K562 (cell line): Measurements from ENCODE around the gene STK16. TPM values are rescaled to one million over a fixed set of nuclear protein-coding genes. Genes with fewer than 3 reads are reported as not detected.

ENCODE experiments used
- ATF1 ChIP-seq, 2 experiments: fragments of 450-650 bp in 1 of 2; IDR thresholded peaks; 2 replicates each; pipeline ENCODE4 v1.6.1; 2016; ENCODE audit warnings: missing compliant biosample characterization in 1 of 2, missing genetic modification characterization in 1 of 2
- FOXA1 ChIP-seq: fragments of 450-650 bp; IDR thresholded peaks from 2 replicates; pipeline ENCODE4 v1.6.1; 2016; ENCODE audit warnings: mild to moderate bottlenecking, borderline replicate concordance
- GATA2 ChIP-seq: sonication (generic); formaldehyde crosslinking; IDR thresholded peaks from 2 replicates; pipeline ENCODE4 v1.4.0; 2020; ENCODE audit warnings: mild to moderate bottlenecking, missing genetic modification reagents
- ILK ChIP-seq: fragments of 450-650 bp; IDR thresholded peaks from 2 replicates; pipeline ENCODE4 v1.6.1; 2016; ENCODE audit warnings: missing genetic modification characterization, low read depth, mild to moderate bottlenecking, missing compliant biosample characterization, moderate library complexity, borderline replicate concordance
- OTX1 ChIP-seq: fragments of 450-650 bp; formaldehyde crosslinking; IDR thresholded peaks from 2 replicates; pipeline ENCODE4 v1.4.0; 2022; ENCODE audit warnings: mild to moderate bottlenecking
- PHB2 ChIP-seq: fragments of 450-650 bp; IDR thresholded peaks from 2 replicates; pipeline ENCODE4 v1.6.1; 2017; ENCODE audit warnings: low read depth
- PRMT5 ChIP-seq: sonication (generic); formaldehyde crosslinking; IDR thresholded peaks from 2 replicates; pipeline ENCODE4 v1.5.0; 2020; ENCODE audit warnings: missing genetic modification reagents
- TAF9B ChIP-seq: fragments of 450-650 bp; IDR thresholded peaks from 2 replicates; pipeline ENCODE4 v1.6.1; 2018; ENCODE audit warnings: mild to moderate bottlenecking; ENCODE audit not compliant: partially characterized antibody
- TBP ChIP-seq: optimal IDR thresholded peaks from 2 replicates; pipeline ENCODE3; 2011; ENCODE audit warnings: low read depth, low read length, improper control_type of control experiment
- ZNF212 ChIP-seq: fragments of 450-650 bp; formaldehyde crosslinking; IDR thresholded peaks from 2 replicates; pipeline ENCODE4 v1.4.0; 2020; ENCODE audit warnings: mild to moderate bottlenecking
- ZNF224 ChIP-seq: sonication (generic); formaldehyde crosslinking; IDR thresholded peaks from 2 replicates; pipeline ENCODE4 v1.8.0; 2022; ENCODE audit warnings: mild to moderate bottlenecking, missing genetic modification reagents
- ZNF253 ChIP-seq: fragments of 250-450 bp; sonication (Bioruptor Pico); conservative IDR thresholded peaks from 2 replicates; pipeline ENCODE4 v1.6.1; 2021; ENCODE audit warnings: mild to moderate bottlenecking
- ZNF282 ChIP-seq: sonication (generic); formaldehyde crosslinking; IDR thresholded peaks from 2 replicates; pipeline ENCODE4 v1.8.1; 2023; ENCODE audit warnings: missing genetic modification reagents
- ZNF583 ChIP-seq: fragments of 250-450 bp; sonication (Bioruptor Pico); IDR thresholded peaks from 2 replicates; pipeline ENCODE4 v1.4.0; 2020
- polyA plus RNA-seq, 8 experiments: library from polyadenylated mRNA; depleted of rRNA in 4 of 8; stranded (reverse) in 5 of 8; unstranded in 3 of 8; fragments of >200 nt; fragmentation: Nextera tagmentation in 2 of 8; fragmentation: Illumina TruSeq in 1 of 8; extraction: Ambion mirVana in 2 of 8; extraction: Trizol in 1 of 8; gene quantifications; 2 replicates each; pipeline versions ENCODE4 v1.2.1 to v1.2.3, GENCODE V29; 2011 to 2014; ENCODE audit warnings: inconsistent platforms in 1 of 8, missing spikeins in 1 of 8
- total RNA-seq, 7 experiments: library from RNA; depleted of rRNA in 6 of 7; stranded (reverse); fragments of >200 nt in 6 of 7; fragmentation: Illumina TruSeq in 2 of 7; extraction: Trizol in 2 of 7; gene quantifications; 2 replicates each; pipeline versions ENCODE4 v1.2.1 to v1.2.3, GENCODE V29; 2011 to 2021; ENCODE audit warnings: low replicate concordance in 1 of 7
- TF ChIP-seq, protein P1 (sequence below): fragments of 250-450 bp; sonication (Bioruptor Pico); IDR thresholded peaks from 2 replicates; pipeline ENCODE4 v1.4.0; 2020
- TF ChIP-seq, protein P2 (sequence below): fragments of 250-450 bp; sonication (Bioruptor Pico); IDR thresholded peaks from 2 replicates; pipeline ENCODE4 v1.5.0; 2021; ENCODE audit warnings: mild to moderate bottlenecking, moderate library complexity
- TF ChIP-seq, protein P3 (sequence below): sonication (generic); formaldehyde crosslinking; IDR thresholded peaks from 2 replicates; pipeline ENCODE4 v1.8.1; 2023; ENCODE audit warnings: mild to moderate bottlenecking, missing genetic modification reagents
- TF ChIP-seq, protein P4 (sequence below): fragments of 450-650 bp; formaldehyde crosslinking; IDR thresholded peaks from 2 replicates; pipeline ENCODE4 v1.4.0; 2022; ENCODE audit warnings: missing genetic modification characterization

STK16 gene
- total and polyA plus RNA-seq, 9 of the 15 experiments (the other 6 are each of a cell fraction or from before 2014, with no cell fraction given), result 5.4 to 36.2 (median 17.8) TPM

DNA sequence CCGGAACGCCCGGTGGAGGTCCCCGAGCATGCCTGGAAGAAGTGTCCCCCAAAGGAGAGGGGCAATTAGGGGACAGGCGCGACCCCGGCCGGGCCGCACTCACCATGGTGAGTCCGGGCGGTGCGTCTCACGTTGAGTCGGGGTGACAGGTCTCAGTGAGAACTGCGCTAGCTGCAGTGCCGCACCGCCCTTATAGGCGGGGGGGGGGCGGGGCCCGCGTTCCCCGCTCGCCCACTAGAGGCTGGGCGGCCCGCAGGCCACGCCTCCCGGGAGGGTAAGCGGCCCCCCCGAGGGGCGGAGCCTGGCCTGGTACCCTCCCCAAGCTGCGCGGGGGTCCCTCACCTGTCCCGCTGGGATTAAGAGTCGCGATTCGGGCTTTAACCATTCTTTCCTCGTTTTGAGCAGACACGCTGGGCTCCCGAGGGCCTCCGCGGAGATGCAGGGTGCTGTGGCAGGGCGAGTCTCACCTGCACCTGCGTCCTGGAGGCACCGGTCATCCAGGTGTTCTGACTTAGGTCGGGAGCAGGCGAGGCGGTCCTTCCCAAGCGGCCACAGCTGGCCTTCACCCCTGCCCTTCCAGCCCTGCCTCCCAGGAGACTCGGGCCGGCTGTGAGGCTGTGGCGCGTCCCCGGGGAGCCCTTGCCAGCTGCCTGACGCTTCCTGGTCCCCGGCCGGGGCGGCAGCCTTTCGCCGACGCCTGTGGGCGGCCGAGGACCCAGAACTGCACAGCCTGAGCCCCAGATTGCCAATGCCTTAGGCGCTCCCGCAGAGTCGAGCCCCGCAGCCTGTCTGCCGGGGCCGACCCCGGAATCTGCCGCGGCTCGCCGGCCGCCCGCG is 8.7 kb downstream of the STK16 start, which contains the start of gene TUBA4A (continued):
- no peak for TF ChIP-seq ZNF282
- TF ChIP-seq, protein P1, sequence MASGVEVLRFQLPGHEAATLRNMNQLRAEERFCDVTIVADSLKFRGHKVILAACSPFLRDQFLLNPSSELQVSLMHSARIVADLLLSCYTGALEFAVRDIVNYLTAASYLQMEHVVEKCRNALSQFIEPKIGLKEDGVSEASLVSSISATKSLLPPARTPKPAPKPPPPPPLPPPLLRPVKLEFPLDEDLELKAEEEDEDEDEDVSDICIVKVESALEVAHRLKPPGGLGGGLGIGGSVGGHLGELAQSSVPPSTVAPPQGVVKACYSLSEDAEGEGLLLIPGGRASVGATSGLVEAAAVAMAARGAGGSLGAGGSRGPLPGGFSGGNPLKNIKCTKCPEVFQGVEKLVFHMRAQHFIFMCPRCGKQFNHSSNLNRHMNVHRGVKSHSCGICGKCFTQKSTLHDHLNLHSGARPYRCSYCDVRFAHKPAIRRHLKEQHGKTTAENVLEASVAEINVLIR (CRISPR knock-in tag), result no peak
- TF ChIP-seq PHB2, result no peak
- peak; percentile 96 for TF ChIP-seq TBP
- no peak for TF ChIP-seq GATA2
- no peak for TF ChIP-seq PRMT5 (CRISPR knock-in tag)
- no peak for TF ChIP-seq ZNF583 (CRISPR knock-in tag)
- TF ChIP-seq ZNF212 (CRISPR knock-in tag), result no peak
- no peak for TF ChIP-seq ZNF253
- TF ChIP-seq ILK (tag), result no peak
- TF ChIP-seq, protein P2, sequence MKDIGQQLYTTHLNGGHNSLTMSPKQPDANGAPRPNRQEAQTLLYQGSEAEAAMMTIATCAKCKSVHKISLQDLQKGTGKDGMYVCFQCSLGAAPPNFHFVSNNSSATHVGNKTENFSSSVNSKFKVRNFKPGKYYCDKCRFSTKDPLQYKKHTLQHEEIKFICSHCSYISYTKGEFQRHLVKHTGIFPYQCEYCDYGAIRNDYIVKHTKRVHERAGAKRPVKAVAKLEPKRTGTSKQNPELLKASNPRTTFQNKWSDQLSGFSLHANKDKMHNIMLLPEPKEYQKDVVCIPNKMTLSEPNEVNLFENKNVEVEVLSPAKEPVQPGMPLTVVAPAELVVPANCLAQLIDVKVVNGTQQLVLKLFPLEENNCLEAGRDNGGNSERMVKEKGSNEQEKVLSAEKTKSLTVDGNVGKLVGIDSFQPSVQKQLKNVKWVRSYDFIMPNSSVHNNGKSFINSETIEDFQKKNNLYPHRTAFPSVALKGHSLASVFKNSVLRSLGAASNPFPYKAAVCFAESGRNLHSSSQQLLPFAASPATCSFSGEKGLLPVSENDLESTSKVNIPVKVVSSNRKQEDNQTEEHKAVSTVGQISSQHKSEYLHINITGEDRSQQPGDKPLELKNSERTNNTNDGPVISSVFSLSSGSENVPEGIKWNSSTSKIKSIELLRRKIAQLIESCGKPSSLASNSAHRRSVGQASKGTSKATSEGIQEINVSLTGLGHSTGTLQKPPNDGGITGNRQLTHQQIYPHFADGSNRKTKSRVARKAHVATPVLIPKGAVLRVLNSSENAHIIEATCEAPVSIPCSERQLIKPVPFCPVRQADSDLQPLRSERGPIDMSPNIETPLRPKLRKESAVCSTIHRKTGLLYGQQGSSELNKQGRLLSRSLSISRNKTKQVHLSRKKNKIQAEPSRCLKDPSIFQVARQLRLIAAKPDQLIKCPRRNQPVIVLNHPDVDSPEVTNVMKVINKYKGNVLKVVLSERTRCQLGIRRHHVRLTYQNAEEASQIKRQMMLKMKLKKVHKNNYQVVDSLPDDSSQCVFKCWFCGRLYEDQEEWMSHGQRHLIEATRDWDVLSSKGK (CRISPR knock-in tag), result no peak
- no peak for TF ChIP-seq FOXA1
- TF ChIP-seq ATF1 (CRISPR knock-in tag; IDR thresholded peaks at IDR 0.05), result no peak
- TF ChIP-seq ATF1 (tag; IDR thresholded peaks at IDR 0.05), result no peak
- TF ChIP-seq, protein P3, sequence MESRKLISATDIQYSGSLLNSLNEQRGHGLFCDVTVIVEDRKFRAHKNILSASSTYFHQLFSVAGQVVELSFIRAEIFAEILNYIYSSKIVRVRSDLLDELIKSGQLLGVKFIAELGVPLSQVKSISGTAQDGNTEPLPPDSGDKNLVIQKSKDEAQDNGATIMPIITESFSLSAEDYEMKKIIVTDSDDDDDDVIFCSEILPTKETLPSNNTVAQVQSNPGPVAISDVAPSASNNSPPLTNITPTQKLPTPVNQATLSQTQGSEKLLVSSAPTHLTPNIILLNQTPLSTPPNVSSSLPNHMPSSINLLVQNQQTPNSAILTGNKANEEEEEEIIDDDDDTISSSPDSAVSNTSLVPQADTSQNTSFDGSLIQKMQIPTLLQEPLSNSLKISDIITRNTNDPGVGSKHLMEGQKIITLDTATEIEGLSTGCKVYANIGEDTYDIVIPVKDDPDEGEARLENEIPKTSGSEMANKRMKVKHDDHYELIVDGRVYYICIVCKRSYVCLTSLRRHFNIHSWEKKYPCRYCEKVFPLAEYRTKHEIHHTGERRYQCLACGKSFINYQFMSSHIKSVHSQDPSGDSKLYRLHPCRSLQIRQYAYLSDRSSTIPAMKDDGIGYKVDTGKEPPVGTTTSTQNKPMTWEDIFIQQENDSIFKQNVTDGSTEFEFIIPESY, result no peak
- no peak for TF ChIP-seq ZNF224
- TF ChIP-seq, protein P4, sequence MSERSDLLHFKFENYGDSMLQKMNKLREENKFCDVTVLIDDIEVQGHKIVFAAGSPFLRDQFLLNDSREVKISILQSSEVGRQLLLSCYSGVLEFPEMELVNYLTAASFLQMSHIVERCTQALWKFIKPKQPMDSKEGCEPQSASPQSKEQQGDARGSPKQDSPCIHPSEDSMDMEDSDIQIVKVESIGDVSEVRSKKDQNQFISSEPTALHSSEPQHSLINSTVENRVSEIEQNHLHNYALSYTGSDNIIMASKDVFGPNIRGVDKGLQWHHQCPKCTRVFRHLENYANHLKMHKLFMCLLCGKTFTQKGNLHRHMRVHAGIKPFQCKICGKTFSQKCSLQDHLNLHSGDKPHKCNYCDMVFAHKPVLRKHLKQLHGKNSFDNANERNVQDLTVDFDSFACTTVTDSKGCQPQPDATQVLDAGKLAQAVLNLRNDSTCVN, result no peak
- TF ChIP-seq OTX1 (CRISPR knock-in tag), result no peak
- no peak for TF ChIP-seq TAF9B
